ENCODE results near the gene CDPF1. TPM values are rescaled to one million over a fixed set of nuclear protein-coding genes. Genes with fewer than 3 reads are reported as not detected.

CDPF1 gene
- total RNA-seq, 4 donors from 2014 or later, result 10.0 to 17.3 (median 13.2) TPM

GRCh38 chr22:46294784-46295183 lies 44.7 kb upstream of the CDPF1 start:
- intact Hi-C loops (cut with DNase I; ENCODE audit: low total_unique reads), result no loop called here
- no peak for DNase-seq (ENCODE audit: low spot score in 2 of 2)
- WGBS, 2 donors, result 93 to 96% methylated on average over 2 of the region's 2 CpGs
- TF ChIP-seq POLR2A (IDR thresholded peaks at IDR 0.05), result no peak
- TF ChIP-seq, protein P1, sequence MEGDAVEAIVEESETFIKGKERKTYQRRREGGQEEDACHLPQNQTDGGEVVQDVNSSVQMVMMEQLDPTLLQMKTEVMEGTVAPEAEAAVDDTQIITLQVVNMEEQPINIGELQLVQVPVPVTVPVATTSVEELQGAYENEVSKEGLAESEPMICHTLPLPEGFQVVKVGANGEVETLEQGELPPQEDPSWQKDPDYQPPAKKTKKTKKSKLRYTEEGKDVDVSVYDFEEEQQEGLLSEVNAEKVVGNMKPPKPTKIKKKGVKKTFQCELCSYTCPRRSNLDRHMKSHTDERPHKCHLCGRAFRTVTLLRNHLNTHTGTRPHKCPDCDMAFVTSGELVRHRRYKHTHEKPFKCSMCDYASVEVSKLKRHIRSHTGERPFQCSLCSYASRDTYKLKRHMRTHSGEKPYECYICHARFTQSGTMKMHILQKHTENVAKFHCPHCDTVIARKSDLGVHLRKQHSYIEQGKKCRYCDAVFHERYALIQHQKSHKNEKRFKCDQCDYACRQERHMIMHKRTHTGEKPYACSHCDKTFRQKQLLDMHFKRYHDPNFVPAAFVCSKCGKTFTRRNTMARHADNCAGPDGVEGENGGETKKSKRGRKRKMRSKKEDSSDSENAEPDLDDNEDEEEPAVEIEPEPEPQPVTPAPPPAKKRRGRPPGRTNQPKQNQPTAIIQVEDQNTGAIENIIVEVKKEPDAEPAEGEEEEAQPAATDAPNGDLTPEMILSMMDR (IDR thresholded peaks at IDR 0.05), result no peak
- no peak overlapping the region for H3K4me3 ChIP-seq (ENCODE audit: low read depth, poor library complexity, severe bottlenecking)

DNA sequence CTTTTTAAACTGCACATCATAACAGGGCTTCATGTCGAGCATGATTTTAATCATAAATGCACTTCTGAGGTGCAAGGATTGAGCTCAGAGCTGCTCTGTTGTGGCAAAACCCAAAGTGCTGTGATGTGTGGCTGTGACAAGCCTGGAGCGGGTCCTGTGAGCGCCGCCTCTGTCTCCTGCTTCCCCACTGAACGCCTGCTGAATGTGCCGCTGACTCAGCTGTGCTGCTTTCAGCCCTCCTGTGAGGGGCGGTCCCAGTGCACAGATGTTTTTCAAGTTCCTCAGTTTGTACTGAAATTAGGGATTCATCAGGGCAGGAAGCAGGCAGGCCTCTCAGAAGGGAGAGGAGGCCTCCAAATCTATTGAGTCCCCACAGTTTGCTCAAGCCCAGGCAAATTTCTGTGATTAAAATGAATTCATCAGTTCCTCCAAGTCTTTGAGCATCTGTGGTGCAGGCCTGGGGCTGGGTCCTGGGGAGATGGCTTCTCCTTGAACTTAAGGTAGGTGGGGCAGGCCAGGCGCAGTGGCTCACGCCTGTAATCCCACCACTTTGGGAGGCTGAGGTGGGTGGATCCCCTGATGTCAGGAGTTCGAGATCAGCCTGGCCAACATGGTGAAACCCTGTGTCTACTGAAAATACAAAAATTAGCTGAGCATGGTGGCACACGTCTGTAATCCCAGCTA lies 43.6 kb upstream of the CDPF1 start:
- no peak overlapping the region for H3K4me3 ChIP-seq (ENCODE audit: low read depth, poor library complexity, severe bottlenecking)
- intact Hi-C loops (cut with DNase I; ENCODE audit: low total_unique reads), result no loop called here
- TF ChIP-seq, protein P1 (IDR thresholded peaks at IDR 0.05), result no peak
- TF ChIP-seq POLR2A (IDR thresholded peaks at IDR 0.05), result no peak
- 71 to 72% methylated on average over 10 to 11 of the region's 11 CpGs for WGBS, 2 donors
- DNase-seq (ENCODE audit: low spot score in 2 of 2), result peak in 1 of 2 donors; percentile 60

DNA sequence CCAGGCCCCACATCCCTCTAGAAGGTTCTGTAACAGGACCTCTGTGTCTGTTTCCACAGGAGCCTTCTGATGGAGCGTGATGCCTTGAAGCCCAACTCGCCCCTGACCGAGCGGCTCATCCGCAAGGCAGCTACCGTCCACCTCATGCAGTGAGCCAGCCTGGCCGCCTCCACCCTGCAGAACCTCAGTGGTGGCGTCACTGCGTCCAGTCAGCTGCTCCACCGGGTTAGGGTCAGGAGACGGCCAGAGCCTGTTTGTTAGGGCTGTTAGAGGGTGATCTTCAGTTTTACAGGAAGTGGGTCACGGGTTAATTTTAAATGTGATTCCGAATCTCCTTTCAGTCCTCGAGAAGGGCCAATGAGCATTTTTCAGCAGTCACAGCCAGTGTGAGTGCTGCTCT lies 42.6 kb upstream of the CDPF1 start:
- no peak for TF ChIP-seq POLR2A (IDR thresholded peaks at IDR 0.05)
- TF ChIP-seq, protein P1 (IDR thresholded peaks at IDR 0.05), result no peak
- no peak for DNase-seq (ENCODE audit: low spot score in 2 of 2)
- H3K4me3 ChIP-seq (ENCODE audit: low read depth, poor library complexity, severe bottlenecking), result no peak overlapping the region
- WGBS, 2 donors, result 80 to 89% methylated on average over 6 to 14 of the region's 14 CpGs
- intact Hi-C loops (cut with DNase I; ENCODE audit: low total_unique reads), result no loop called here

- intact Hi-C loops (cut with DNase I; ENCODE audit: low total_unique reads), result no loop called here
- H3K4me3 ChIP-seq (ENCODE audit: low read depth, poor library complexity, severe bottlenecking), result no peak overlapping the region
- TF ChIP-seq, protein P1 (IDR thresholded peaks at IDR 0.05), result no peak
- TF ChIP-seq POLR2A (IDR thresholded peaks at IDR 0.05), result no peak
- 88 to 95% methylated on average over 3 of the region's 3 CpGs for WGBS, 2 donors
- DNase-seq (ENCODE audit: low spot score in 2 of 2), result no peak
These were observed 42.1 kb upstream of the CDPF1 start for GRCh38 chr22:46292173-46292572.

- H3K4me3 ChIP-seq (ENCODE audit: low read depth, poor library complexity, severe bottlenecking), result no peak overlapping the region
- TF ChIP-seq POLR2A (IDR thresholded peaks at IDR 0.05), result no peak
- TF ChIP-seq, protein P1 (IDR thresholded peaks at IDR 0.05), result no peak
- intact Hi-C loops (cut with DNase I; ENCODE audit: low total_unique reads), result no loop called here
- DNase-seq (ENCODE audit: low spot score in 2 of 2), result no peak
- 84 to 89% methylated on average over 22 of the region's 23 CpGs for WGBS, 2 donors
These were observed 41.0 kb upstream of the CDPF1 start for GRCh38 chr22:46290843-46291785.
